ACC112 (cell line): ENCODE measurements around the gene RXRA.

ENCODE experiments used
- H2AFZ ChIP-seq: fragments of 200-600 bp; sonication (generic); one replicate; pipeline ENCODE4 v1.6.0; 2017; ENCODE audit warnings: antibody characterized with exemption, low read length; ENCODE audit not compliant: unreplicated experiment
- H3K27ac ChIP-seq: fragments of 200-600 bp; sonication (generic); 2 replicates; pipeline ENCODE4 v1.5.1; 2014; ENCODE audit warnings: low read depth, mild to moderate bottlenecking, antibody characterized with exemption, low read length, moderate library complexity
- H3K27me3 ChIP-seq: fragments of 200-600 bp; sonication (generic); 2 replicates; pipeline ENCODE4 v1.6.1; 2014; ENCODE audit warnings: mild to moderate bottlenecking, antibody characterized with exemption, low read length, moderate library complexity, mixed read lengths; ENCODE audit not compliant: insufficient read depth
- H3K36me3 ChIP-seq: fragments of 200-600 bp; sonication (generic); 2 replicates; pipeline ENCODE4 v1.6.1; 2016; ENCODE audit warnings: mild to moderate bottlenecking, antibody characterized with exemption, low read length, moderate library complexity, mixed read lengths; ENCODE audit not compliant: insufficient read depth
- H3K4me1 ChIP-seq: fragments of 200-600 bp; sonication (generic); one replicate; pipeline ENCODE4 v1.6.1; 2016; ENCODE audit warnings: low read length, mixed read lengths; ENCODE audit not compliant: insufficient read depth, unreplicated experiment, control insufficient read depth
- H3K4me3 ChIP-seq: fragments of 200-600 bp; sonication (generic); 2 replicates; pipeline ENCODE4 v1.5.1; 2014; ENCODE audit warnings: mild to moderate bottlenecking, low read depth, low read length
- H3K79me2 ChIP-seq: fragments of 200-600 bp; sonication (generic); one replicate; pipeline ENCODE4 v1.6.0; 2016; ENCODE audit warnings: low read length; ENCODE audit not compliant: control insufficient read depth, unreplicated experiment, insufficient read depth

The RXRA gene

DNA sequence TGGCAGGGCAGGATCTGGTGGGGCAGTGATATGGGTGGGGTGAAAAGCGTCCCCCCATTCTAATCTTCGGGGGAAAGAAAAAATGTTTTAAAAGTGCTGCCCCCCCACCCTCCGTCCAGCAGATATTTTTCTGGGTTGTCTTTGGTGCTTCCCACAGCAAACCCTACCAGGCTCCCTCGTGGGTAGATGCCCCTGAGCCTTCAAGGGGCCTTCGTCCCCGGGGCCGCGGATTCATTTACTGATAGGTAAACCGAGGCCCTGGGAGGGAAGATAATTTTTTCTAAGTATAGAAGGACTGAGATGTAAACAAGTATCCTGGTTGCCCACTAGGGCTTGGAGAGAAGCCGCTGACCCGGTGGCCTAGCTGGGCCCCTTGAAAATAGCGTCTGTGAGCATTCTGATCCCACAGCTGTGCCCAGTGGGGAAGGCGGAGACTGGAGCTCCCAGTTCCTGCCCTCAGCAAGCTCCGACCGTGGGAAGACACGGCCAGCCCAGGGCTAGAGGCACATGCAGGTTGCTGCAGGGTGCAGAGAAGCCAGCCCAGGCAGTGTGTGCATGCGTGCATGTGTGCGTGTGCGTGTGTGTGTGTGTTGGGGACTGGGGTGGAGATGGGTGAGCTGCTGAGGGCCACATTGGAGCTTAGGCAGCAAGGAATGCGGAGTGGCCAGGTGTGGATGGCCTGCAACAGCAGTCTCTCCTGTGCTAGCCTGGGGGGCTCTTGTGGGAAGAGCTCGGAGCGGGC is 6.0 kb upstream of the RXRA start:
- H3K36me3 ChIP-seq: no peaks in the 10 kb centered on the region
- H3K79me2 ChIP-seq: no peaks in the 10 kb centered on the region
- no peak overlapping the region for H3K4me3 ChIP-seq
- H3K4me1 ChIP-seq: peaks cover 12% of the 10 kb centered on the region
- H3K27me3 ChIP-seq: no peaks in the 10 kb centered on the region
- H3K27ac ChIP-seq: no peak overlapping the region
- H2AFZ ChIP-seq: no peak overlapping the region

DNA sequence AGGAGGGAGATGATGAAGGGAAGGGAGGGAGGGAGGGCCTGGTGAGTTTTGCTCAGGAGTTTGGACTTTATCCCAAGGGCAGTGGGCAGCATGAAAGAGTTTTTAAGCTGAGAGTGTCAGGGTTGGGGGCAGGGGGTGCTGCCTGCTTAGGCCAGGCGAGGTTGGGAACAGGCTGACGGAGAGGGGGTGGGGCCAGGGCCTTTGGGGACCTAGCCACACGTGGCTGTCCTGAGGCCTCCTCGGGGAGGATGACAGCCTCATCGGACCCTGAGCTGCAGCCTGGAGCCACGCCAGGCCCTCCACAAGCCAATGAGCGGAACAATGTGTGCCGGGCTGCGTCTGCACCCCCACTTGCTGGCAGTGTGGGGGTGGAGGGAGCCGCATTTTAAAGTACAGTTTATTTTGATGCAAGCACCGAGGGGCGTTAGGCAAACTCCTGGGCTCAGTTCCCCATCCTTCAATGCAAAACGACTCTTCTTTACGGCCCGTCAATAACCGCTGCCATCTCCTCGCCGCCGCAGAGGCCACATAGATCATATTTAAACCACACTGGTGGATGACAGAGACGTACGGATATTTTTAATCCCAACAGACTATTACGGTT is 5.3 kb upstream of the RXRA start:
- Histone ChIP-seq H2AFZ (no peak overlapping the region), H3K4me1 (peaks cover 12% of the 10 kb centered on the region), H3K27me3 (no peaks in the 10 kb centered on the region), H3K27ac (no peak overlapping the region), H3K36me3 (no peaks in the 10 kb centered on the region), H3K4me3 (no peak overlapping the region), H3K79me2 (no peaks in the 10 kb centered on the region)

DNA sequence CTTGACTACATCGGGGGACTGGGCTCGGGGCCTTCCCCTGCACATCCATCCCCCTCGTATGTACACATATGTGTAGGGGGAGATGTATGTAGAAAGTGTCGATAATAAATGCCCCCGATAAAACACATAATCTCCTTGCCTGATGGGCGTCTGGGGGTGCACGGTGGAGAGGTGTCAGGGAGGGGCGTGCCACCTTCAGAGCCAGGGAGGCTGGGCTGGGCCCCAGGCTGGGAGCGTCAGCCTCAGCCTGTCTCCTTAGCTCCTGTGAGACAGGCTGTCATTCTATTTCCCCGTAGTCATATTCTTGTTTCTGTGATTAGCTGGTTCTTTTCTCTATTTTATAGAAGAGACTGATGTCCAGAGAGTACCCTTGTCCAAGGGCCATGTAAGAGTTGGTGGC is 4.7 kb upstream of the RXRA start:
- Histone ChIP-seq H2AFZ (no peak overlapping the region), H3K27ac (no peak overlapping the region), H3K36me3 (no peaks in the 10 kb centered on the region), H3K79me2 (no peaks in the 10 kb centered on the region), H3K4me1 (peaks cover 12% of the 10 kb centered on the region), H3K4me3 (no peak overlapping the region), H3K27me3 (no peaks in the 10 kb centered on the region)

DNA sequence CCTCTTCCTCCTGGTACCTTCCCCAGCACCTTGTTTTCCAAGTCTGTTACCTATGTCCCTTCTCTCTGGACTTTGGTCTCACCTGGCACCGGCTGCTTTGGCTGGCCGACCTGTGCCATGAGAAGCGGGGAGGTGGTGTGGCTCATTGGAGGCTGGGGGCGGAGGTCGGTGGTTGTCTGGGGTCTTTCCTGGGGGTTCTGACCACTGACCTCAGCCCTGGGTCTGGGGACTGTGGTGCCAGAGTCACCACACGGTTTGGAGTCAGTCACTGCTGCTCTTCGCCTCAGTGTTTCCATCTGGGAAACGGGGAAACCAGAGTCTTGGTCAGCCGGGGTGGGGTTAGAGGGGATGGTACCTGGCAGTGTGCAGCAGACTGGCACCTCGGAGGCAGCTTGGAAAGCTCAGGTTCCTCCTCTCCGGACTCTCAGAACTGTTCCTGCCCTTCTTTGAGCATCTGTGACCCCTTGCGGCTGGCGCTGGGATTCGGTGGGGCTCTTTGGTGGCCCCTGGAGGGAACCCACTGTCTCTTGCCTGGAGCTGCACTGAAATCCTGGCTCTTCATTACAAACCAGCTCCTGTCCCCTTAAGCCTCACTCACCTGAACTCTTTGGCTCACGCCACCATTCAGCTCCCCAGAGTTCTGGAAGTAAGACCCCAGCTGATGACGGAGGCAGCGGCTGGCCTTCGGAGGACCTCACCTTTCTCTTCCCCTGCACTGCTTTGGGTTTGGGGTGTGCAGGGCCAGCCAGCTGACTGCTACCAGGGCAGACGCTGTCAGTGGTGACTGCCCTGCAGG is 4.1 kb upstream of the RXRA start:
- no peaks in the 10 kb centered on the region for H3K27me3 ChIP-seq
- no peak overlapping the region for H2AFZ ChIP-seq
- no peaks in the 10 kb centered on the region for H3K36me3 ChIP-seq
- no peak overlapping the region for H3K27ac ChIP-seq
- peaks cover 3% of the 10 kb centered on the region for H3K79me2 ChIP-seq
- H3K4me3 ChIP-seq: no peak overlapping the region
- peaks cover 12% of the 10 kb centered on the region for H3K4me1 ChIP-seq

DNA sequence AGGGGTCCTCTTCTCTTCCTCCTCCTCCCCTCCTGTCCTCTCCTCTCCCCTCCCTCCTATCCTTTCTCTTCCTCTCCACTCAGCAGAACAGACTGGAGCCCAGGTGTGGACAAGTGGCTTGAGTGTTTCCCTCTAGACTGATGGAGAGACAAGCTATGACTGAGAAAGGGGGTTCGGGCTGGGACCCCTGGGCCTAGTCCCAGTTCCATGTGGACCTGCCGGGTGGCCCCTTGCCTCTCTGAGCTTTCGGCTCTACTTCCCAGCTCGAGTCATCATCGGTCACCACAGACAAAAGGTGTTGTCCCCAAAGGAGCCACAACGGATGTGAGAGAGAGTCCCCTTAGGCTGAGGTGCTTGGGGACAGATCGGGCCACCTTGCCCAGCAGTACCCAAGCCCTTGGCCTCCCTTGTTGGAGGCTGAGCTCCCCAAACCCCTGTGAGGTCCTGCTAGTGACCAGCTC is 3.4 kb upstream of the RXRA start:
- Histone ChIP-seq H2AFZ (no peak overlapping the region), H3K27me3 (no peaks in the 10 kb centered on the region), H3K4me3 (no peak overlapping the region), H3K36me3 (no peaks in the 10 kb centered on the region), H3K4me1 (peaks cover 14% of the 10 kb centered on the region), H3K27ac (no peak overlapping the region), H3K79me2 (peaks cover 10% of the 10 kb centered on the region)

DNA sequence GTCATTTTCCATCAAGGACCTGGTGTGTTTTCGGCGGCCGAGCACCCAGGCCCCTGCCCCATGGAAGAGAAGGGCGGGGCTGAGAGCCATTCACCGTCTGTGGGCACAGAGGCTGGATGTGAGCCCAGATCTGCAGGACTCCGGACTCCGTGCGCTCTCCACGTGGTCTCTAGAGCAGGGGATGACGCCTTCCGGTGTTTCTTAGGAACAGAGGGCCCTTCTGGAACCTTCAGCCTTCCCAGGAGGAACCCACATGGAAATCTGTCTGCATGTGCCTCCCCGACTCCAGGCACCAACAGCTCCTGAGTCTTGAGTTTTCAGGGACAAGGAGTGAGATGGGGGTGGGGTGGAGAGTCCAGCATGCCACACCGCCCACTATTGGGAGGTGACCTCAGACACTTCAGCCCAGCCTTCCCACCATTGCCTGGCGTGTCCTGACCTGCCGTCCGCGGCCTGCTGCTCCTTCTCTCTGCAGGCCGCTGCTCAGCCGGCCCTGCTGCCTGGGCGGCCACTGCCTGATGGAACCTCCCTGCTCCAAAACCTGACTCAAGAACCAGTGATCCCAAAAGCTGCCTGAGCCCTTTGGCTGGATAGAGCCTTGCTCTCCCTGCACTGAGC is 2.4 kb upstream of the RXRA start:
- peaks cover 20% of the 10 kb centered on the region for H3K79me2 ChIP-seq
- no peaks in the 10 kb centered on the region for H3K36me3 ChIP-seq
- H3K27me3 ChIP-seq: no peaks in the 10 kb centered on the region
- H2AFZ ChIP-seq: no peak overlapping the region
- H3K4me1 ChIP-seq: peaks cover 12% of the 10 kb centered on the region
- no peak overlapping the region for H3K27ac ChIP-seq
- H3K4me3 ChIP-seq: no peak overlapping the region

DNA sequence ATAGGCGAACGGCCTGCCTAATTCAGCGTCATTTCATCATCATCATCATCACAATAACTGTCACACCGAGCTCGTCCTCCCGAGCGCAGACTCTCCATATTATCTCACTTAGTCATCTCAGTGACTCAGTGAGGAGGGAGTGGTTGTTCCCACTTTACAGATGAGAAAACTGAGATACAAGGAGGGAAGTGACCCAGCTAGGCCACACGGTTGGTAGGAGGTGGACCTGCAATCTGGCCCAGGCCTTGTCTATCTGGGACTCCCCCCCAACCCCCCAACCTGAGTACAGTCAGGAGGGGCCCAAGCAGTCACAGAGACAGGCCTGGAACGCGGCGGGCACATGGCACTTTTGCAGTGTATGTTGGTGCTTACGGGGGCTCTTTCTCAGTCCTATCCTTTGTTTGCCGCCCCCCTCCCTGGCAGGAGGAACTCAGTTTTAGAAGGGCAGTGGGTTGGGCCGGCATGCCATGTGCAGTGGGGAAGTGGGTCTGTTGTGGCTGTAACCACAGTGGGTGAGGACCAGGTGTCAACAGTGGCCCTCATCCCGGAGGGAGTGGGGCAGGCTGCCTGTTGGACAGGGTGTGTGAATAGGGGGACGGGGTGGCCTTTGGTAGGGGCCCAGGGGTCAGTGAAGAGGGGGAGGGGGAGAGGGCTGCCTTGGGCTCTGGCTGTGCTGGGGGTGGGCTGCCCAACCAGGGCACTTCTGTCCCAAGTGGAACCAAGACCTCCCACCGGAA is 1.7 kb upstream of the RXRA start:
- Histone ChIP-seq H3K36me3 (no peaks in the 10 kb centered on the region), H3K27ac (no peak overlapping the region), H3K79me2 (peaks cover 27% of the 10 kb centered on the region), H3K27me3 (no peaks in the 10 kb centered on the region), H3K4me3 (peak overlapping the region; percentile 94), H3K4me1 (peaks cover 19% of the 10 kb centered on the region), H2AFZ (peak overlapping the region; percentile 90)

DNA sequence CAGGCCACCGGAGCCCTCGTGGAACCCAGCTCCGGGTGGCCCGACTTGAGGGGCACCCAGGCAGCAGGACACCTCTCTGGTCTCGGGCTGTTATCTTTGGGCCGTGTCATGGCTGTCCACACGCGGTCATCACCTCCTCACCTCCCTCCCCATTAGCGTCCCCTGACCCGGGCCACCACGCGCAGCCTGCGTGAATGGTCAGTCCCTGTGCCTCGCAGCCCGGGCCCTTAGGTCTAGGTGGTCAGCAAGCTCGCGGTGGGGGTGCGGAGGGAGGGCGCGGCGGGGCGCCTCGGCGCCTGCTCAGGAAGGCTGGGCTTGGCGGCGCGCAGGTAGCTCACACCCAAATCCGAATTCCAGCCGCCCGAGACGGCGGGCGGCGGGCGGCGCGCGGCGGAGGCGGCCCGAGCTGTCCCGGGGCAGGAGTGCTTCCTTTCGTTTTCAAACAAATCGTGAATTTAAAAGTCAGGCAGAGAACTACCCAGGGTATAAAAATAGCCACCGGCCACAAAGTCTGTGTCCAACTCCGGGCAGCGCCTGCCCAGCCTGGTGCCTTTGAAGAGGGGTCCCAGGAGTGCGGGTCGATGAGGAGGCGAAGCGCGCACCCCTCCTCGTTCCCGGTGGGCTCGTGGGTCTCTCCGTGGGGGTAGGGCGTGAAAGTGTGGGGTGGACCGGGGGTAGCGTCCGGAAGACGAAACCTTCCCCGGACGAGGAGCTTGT is 1.0 kb upstream of the RXRA start:
- peaks cover 26% of the 10 kb centered on the region for H3K4me1 ChIP-seq
- H3K79me2 ChIP-seq: peaks cover 34% of the 10 kb centered on the region
- no peaks in the 10 kb centered on the region for H3K36me3 ChIP-seq
- H3K27me3 ChIP-seq: no peaks in the 10 kb centered on the region
- H2AFZ ChIP-seq: peak overlapping the region; percentile 90
- H3K27ac ChIP-seq: peak overlapping the region; percentile 46
- peak overlapping the region; percentile 94 for H3K4me3 ChIP-seq

DNA sequence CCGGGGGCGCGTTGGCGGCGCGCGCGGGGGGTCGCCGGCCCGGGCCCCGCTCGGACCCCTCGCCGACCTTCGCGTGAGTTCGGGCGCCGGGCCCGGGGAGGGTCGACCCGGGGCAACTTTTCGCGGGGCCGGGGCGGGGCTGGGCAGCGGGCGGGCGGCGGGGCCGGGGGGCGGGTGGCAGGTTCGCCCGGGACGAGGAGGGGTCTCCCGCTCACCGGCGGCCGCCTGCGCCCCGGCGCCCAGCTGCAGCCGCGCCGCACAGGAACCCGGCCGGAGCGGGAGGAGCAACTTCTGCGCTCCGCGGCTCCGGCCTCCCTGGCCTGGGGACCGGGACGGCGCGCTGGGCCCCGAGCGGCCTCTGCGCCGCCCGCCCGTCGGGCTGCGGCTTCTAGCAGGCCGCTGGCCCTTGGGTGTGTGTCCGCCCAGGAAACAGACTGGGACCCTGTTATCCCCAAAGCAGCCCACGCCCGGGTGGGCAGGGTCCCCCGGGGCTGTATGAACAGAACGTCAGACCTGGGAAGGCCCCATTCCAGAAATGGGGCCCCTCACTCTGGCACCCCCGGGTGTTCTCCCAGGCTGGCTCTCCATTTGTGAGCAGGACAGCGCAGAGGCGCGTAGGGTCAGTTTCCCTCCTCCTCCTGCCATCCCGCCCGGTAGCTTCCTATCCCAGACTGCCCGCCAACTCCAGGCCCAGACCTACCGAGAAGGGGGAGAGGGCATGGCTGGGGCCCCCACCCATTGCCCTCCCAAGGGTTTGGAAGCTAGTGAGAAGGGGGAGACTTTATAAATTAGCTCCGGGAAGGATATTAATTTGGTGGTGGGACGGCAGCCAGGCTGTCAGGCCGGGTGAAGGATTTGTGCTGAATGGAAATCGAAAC is 708 bp downstream of the RXRA start:
- H3K27ac ChIP-seq: peak overlapping the region; percentile 19
- peaks cover 30% of the 10 kb centered on the region for H3K4me1 ChIP-seq
- H3K4me3 ChIP-seq: peak overlapping the region; percentile 99
- H2AFZ ChIP-seq: no peak overlapping the region
- H3K36me3 ChIP-seq: no peaks in the 10 kb centered on the region
- H3K79me2 ChIP-seq: peaks cover 51% of the 10 kb centered on the region
- no peaks in the 10 kb centered on the region for H3K27me3 ChIP-seq
